Measurements from ENCODE around the gene STUB1.

- TF ChIP-seq CTCF (IDR thresholded peaks at IDR 0.05) = peak in 1 of 3 experiments; percentile 1
- no peak for TF ChIP-seq POLR2A (IDR thresholded peaks at IDR 0.05)
Observed at GRCh38 chr16:641326-642188, 38.7 kb upstream of the STUB1 start, which contains the start of gene MCRIP2.
